ENCODE measurements around the gene C14orf39. TPM values are rescaled to one million over a fixed set of nuclear protein-coding genes. Genes with fewer than 3 reads are reported as not detected.

C14orf39 gene
- total RNA-seq, 1 donor: 0.72 TPM

- TF ChIP-seq CTCF (IDR thresholded peaks at IDR 0.05; ENCODE audit: extremely low read depth, low read depth, low read length): no peak
These were observed 20.1 kb upstream of the C14orf39 start for GRCh38 chr14:60506010-60506409.

GRCh38 chr14:60505448-60505847, 19.6 kb upstream of the C14orf39 start:
- Histone ChIP-seq H3K27ac (ENCODE audit: low read depth, low read length) (no peak overlapping the region), H3K9me3 (ENCODE audit: low read depth, low read length) (no peaks in the 10 kb centered on the region), H3K79me2 (ENCODE audit: insufficient read depth, low read length) (no peaks in the 10 kb centered on the region), H3K4me1 (ENCODE audit: insufficient read depth, low read length) (no peaks in the 10 kb centered on the region), H3K27me3 (ENCODE audit: insufficient read depth, low read length) (peaks cover 74% of the 10 kb centered on the region), H3K36me3 (ENCODE audit: insufficient read depth, low read length) (no peaks in the 10 kb centered on the region), H3K4me2 (ENCODE audit: insufficient read depth, low read length) (no peak overlapping the region), H2AFZ (ENCODE audit: low read length) (no peak overlapping the region), H4K20me1 (ENCODE audit: insufficient read depth, low read length) (no peaks in the 10 kb centered on the region), H3K4me3 (ENCODE audit: insufficient read depth, low read length) (no peak overlapping the region)
- no peak for TF ChIP-seq CTCF (IDR thresholded peaks at IDR 0.05; ENCODE audit: extremely low read depth, low read depth, low read length)
- DNase-seq (ENCODE audit: insufficient read length, low spot score, missing footprints): no peak

More at GRCh38 chr14:60506010-60506409, 20.1 kb upstream of the C14orf39 start:
- no peaks in the 10 kb centered on the region for H3K36me3 ChIP-seq (ENCODE audit: insufficient read depth, low read length)
- H3K4me1 ChIP-seq (ENCODE audit: insufficient read depth, low read length): no peaks in the 10 kb centered on the region
- no peak overlapping the region for H3K27ac ChIP-seq (ENCODE audit: low read depth, low read length)
- H2AFZ ChIP-seq (ENCODE audit: low read length): no peak overlapping the region
- H3K4me3 ChIP-seq (ENCODE audit: insufficient read depth, low read length): no peak overlapping the region
- H3K4me2 ChIP-seq (ENCODE audit: insufficient read depth, low read length): no peak overlapping the region
- DNase-seq (ENCODE audit: insufficient read length, low spot score, missing footprints): no peak
- no peaks in the 10 kb centered on the region for H3K79me2 ChIP-seq (ENCODE audit: insufficient read depth, low read length)
- no peaks in the 10 kb centered on the region for H4K20me1 ChIP-seq (ENCODE audit: insufficient read depth, low read length)
- H3K9me3 ChIP-seq (ENCODE audit: low read depth, low read length): no peaks in the 10 kb centered on the region
- H3K27me3 ChIP-seq (ENCODE audit: insufficient read depth, low read length): peaks cover 79% of the 10 kb centered on the region

- no peak for DNase-seq (ENCODE audit: insufficient read length, low spot score, missing footprints)
- Histone ChIP-seq H3K36me3 (ENCODE audit: insufficient read depth, low read length) (no peaks in the 10 kb centered on the region), H2AFZ (ENCODE audit: low read length) (no peak overlapping the region), H3K27me3 (ENCODE audit: insufficient read depth, low read length) (peaks cover 45% of the 10 kb centered on the region), H3K27ac (ENCODE audit: low read depth, low read length) (no peak overlapping the region), H3K4me1 (ENCODE audit: insufficient read depth, low read length) (no peaks in the 10 kb centered on the region), H4K20me1 (ENCODE audit: insufficient read depth, low read length) (no peaks in the 10 kb centered on the region), H3K79me2 (ENCODE audit: insufficient read depth, low read length) (no peaks in the 10 kb centered on the region), H3K4me3 (ENCODE audit: insufficient read depth, low read length) (no peak overlapping the region), H3K9me3 (ENCODE audit: low read depth, low read length) (no peaks in the 10 kb centered on the region), H3K4me2 (ENCODE audit: insufficient read depth, low read length) (no peak overlapping the region)
- TF ChIP-seq CTCF (IDR thresholded peaks at IDR 0.05; ENCODE audit: extremely low read depth, low read depth, low read length): no peak
These were observed 16.7 kb upstream of the C14orf39 start for GRCh38 chr14:60502541-60502940.

GRCh38 chr14:60495946-60496345, 10.1 kb upstream of the C14orf39 start:
- H3K27ac ChIP-seq (ENCODE audit: low read depth, low read length): no peak overlapping the region
- no peak for DNase-seq (ENCODE audit: insufficient read length, low spot score, missing footprints)
- no peak overlapping the region for H3K4me3 ChIP-seq (ENCODE audit: insufficient read depth, low read length)
- no peaks in the 10 kb centered on the region for H3K9me3 ChIP-seq (ENCODE audit: low read depth, low read length)
- no peaks in the 10 kb centered on the region for H3K36me3 ChIP-seq (ENCODE audit: insufficient read depth, low read length)
- H3K27me3 ChIP-seq (ENCODE audit: insufficient read depth, low read length): no peaks in the 10 kb centered on the region
- no peak overlapping the region for H3K4me2 ChIP-seq (ENCODE audit: insufficient read depth, low read length)
- H3K79me2 ChIP-seq (ENCODE audit: insufficient read depth, low read length): no peaks in the 10 kb centered on the region
- H2AFZ ChIP-seq (ENCODE audit: low read length): no peak overlapping the region
- no peaks in the 10 kb centered on the region for H4K20me1 ChIP-seq (ENCODE audit: insufficient read depth, low read length)
- no peaks in the 10 kb centered on the region for H3K4me1 ChIP-seq (ENCODE audit: insufficient read depth, low read length)
- no peak for TF ChIP-seq CTCF (IDR thresholded peaks at IDR 0.05; ENCODE audit: extremely low read depth, low read depth, low read length)
